Karpas-422 (cell line): ENCODE data around the gene RUNX2. TPM values are rescaled to one million over a fixed set of nuclear protein-coding genes. Genes with fewer than 3 reads are reported as not detected.

Source experiments
- DNase-seq: peaks from one replicate; pipeline ENCODE4 v3.0.0-alpha.2; 2015
- H2AFZ ChIP-seq: fragments of 200-600 bp; sonication (generic); 2 replicates; pipeline ENCODE4 v1.6.1; 2014; ENCODE audit warnings: antibody characterized with exemption, low read length, mixed read lengths
- H3K27ac ChIP-seq: fragments of 200-600 bp; sonication (generic); 2 replicates; pipeline ENCODE4 v1.5.1; 2014; ENCODE audit warnings: mild to moderate bottlenecking, low read length, moderate library complexity
- H3K27me3 ChIP-seq: fragments of 200-600 bp; sonication (generic); 2 replicates; pipeline ENCODE4 v1.6.1; 2014; ENCODE audit warnings: low read length, mixed read lengths
- H3K36me3 ChIP-seq: fragments of 200-600 bp; sonication (generic); 2 replicates; pipeline ENCODE4 v1.6.1; 2014; ENCODE audit warnings: low read length, mixed read lengths; ENCODE audit not compliant: insufficient read depth
- H3K4me1 ChIP-seq: fragments of 200-600 bp; sonication (generic); 2 replicates; pipeline ENCODE4 v1.6.1; 2014; ENCODE audit warnings: mild to moderate bottlenecking, low read length, mixed read lengths
- H3K4me2 ChIP-seq: fragments of 200-600 bp; sonication (generic); 2 replicates; pipeline ENCODE4 v1.6.1; 2014; ENCODE audit warnings: low read length, low read depth, mild to moderate bottlenecking; ENCODE audit not compliant: poor library complexity, severe bottlenecking
- H3K4me3 ChIP-seq: fragments of 200-600 bp; sonication (generic); 2 replicates; pipeline ENCODE4 v1.5.1; 2014; ENCODE audit warnings: mild to moderate bottlenecking, antibody characterized with exemption, low read length, mixed read lengths
- H3K79me2 ChIP-seq: fragments of 200-600 bp; sonication (generic); 2 replicates; pipeline ENCODE4 v1.6.1; 2014; ENCODE audit warnings: mild to moderate bottlenecking, low read length, mixed read lengths
- H3K9ac ChIP-seq: fragments of 200-600 bp; sonication (generic); 2 replicates; pipeline ENCODE4 v1.6.0; 2014; ENCODE audit warnings: low read length
- H3K9me2 ChIP-seq: fragments of 200-600 bp; sonication (generic), shearing (Covaris generic); replicated peaks from 2 replicates; pipeline ENCODE4 v1.6.0; 2014; ENCODE audit warnings: mild to moderate bottlenecking, low read length, moderate library complexity; ENCODE audit not compliant: insufficient read depth
- H3K9me3 ChIP-seq: fragments of 300-700, 200-600 bp; sonication (generic); 2 replicates; pipeline ENCODE4 v1.6.1; 2014; ENCODE audit warnings: low read length, mixed read lengths
- H4K20me1 ChIP-seq: fragments of 200-600 bp; sonication (generic); 2 replicates; pipeline ENCODE4 v1.6.1; 2014; ENCODE audit warnings: mild to moderate bottlenecking, antibody characterized with exemption, low read length, low read depth; ENCODE audit not compliant: insufficient read depth
- total RNA-seq: library from RNA; depleted of rRNA; stranded (reverse); fragments of >200 nt; shearing (Covaris generic); gene quantifications from 2 replicates; pipeline ENCODE4 v1.2.3, GENCODE V29; 2014; ENCODE audit warnings: low replicate concordance

The RUNX2 gene
- total RNA-seq, 1 experiment from 2014 or later, result 0.19 TPM

DNA sequence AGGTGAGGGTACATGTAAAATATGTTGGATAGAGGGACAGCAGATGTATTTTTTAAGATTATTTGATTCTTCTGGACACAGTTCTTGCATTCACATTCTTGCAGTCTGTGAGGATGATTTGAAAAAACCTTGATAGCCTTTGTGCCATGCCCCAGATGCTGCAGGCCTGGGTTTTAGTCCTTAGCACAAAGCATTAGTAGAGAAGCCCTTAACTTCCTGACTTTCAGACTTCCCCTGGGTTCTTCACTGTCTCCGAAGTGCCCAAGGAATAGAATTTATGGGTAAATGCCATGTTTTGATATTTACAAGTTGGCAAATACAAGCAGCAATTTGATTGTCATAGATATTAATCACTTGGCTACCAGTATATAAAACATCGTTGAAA lies 117.2 kb downstream of the RUNX2 start:
- H3K4me3 ChIP-seq, result no peak overlapping the region
- H3K9me2 ChIP-seq, result no peaks in the 10 kb centered on the region
- H3K9ac ChIP-seq, result no peak overlapping the region
- no peaks in the 10 kb centered on the region for H3K27me3 ChIP-seq
- no peaks in the 10 kb centered on the region for H3K9me3 ChIP-seq
- no peak overlapping the region for H3K4me2 ChIP-seq
- H4K20me1 ChIP-seq, result no peaks in the 10 kb centered on the region
- H3K4me1 ChIP-seq, result no peaks in the 10 kb centered on the region
- H3K27ac ChIP-seq, result no peak overlapping the region
- H3K79me2 ChIP-seq, result no peaks in the 10 kb centered on the region
- no peaks in the 10 kb centered on the region for H3K36me3 ChIP-seq
- no peak for DNase-seq
- H2AFZ ChIP-seq, result no peak overlapping the region

DNA sequence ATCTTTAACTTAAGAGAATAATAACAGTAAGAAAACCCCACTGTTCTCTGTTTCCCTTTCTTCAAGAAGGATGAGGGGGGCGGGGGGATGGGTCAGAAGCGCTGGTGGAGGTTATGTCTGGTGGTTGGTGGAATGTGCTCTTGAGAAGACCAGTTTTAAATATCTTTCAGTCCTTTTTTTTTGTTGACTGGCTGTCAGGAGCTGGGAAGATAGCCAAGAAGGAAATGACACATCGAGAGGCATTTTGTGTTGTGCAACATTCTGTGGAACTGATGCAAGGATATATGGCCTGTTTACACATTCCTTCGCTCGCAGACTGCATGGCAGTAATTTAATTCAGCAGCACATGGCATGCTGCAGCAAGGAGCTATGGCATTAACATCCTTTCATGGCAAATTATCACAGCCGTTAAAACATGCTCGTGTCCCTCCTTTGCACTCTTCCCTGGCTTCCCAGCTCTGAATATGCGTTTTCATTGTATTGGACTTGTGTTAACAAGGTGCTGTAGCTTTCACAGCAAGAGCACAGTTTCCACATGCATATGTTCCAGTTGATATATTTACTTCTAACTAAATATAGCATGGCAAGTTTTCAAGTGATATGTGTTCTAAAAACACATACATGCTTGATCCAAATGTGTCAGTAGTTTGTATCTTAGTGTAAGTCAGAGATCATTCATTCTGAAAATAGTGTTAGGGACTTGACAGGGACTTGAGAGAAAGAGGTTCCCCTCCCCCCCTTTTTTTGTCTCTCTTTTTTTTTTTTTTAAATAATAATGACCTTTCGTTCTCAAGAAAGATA lies 117.8 kb downstream of the RUNX2 start:
- H3K36me3 ChIP-seq, result no peaks in the 10 kb centered on the region
- no peak overlapping the region for H3K27ac ChIP-seq
- H3K4me1 ChIP-seq, result no peaks in the 10 kb centered on the region
- no peak overlapping the region for H3K4me2 ChIP-seq
- H3K79me2 ChIP-seq, result no peaks in the 10 kb centered on the region
- H2AFZ ChIP-seq, result no peak overlapping the region
- no peaks in the 10 kb centered on the region for H3K27me3 ChIP-seq
- H4K20me1 ChIP-seq, result no peaks in the 10 kb centered on the region
- H3K4me3 ChIP-seq, result no peak overlapping the region
- no peaks in the 10 kb centered on the region for H3K9me2 ChIP-seq
- no peaks in the 10 kb centered on the region for H3K9me3 ChIP-seq
- H3K9ac ChIP-seq, result no peak overlapping the region
- no peak for DNase-seq

DNA sequence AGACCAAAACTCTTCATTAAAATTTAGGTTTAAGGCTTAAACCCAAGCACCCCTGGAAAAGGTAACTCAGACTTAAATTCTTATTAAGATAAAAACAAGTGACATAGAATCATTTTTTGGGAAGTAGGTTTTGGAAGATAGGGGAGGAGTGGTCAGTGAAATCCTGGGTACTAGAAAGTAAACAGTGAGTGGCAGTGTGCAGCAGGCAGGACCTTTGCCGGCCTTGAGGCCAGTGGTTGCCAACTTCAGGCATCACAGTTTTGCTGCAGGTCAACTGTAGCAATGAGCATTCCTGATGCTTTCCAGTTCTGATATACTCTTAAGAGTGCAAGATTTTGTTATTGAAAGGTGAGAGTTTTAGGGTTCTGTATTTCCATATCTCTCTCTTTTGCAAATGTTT lies 118.9 kb downstream of the RUNX2 start:
- no peak overlapping the region for H3K9ac ChIP-seq
- H2AFZ ChIP-seq, result no peak overlapping the region
- no peak for DNase-seq
- H3K9me2 ChIP-seq, result no peaks in the 10 kb centered on the region
- H3K4me3 ChIP-seq, result no peak overlapping the region
- no peak overlapping the region for H3K4me2 ChIP-seq
- H3K27ac ChIP-seq, result no peak overlapping the region
- no peaks in the 10 kb centered on the region for H3K79me2 ChIP-seq
- H3K9me3 ChIP-seq, result no peaks in the 10 kb centered on the region
- H4K20me1 ChIP-seq, result no peaks in the 10 kb centered on the region
- no peaks in the 10 kb centered on the region for H3K36me3 ChIP-seq
- no peaks in the 10 kb centered on the region for H3K4me1 ChIP-seq
- no peaks in the 10 kb centered on the region for H3K27me3 ChIP-seq

DNA sequence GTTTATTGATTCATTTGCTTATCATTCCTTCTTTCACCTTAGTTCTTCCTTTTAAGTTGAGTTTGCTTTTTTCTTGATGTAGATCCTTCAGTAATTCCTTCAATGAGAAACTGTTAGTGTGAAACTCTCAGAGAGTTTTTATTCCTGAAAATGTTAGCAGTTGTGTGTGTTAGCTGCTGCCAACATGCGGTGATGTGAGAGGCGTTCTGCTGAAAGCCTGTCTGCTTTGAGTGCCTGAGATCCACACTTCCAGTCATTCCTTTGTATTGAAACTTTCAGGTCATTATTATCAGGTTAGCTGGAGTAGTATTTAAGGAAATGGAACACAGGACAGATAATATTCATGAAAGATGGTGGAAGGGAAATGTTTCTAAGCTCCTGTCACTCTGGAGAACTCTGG lies 119.6 kb downstream of the RUNX2 start:
- no peaks in the 10 kb centered on the region for H3K79me2 ChIP-seq
- H3K36me3 ChIP-seq, result no peaks in the 10 kb centered on the region
- H3K27ac ChIP-seq, result no peak overlapping the region
- H3K9me2 ChIP-seq, result no peaks in the 10 kb centered on the region
- H3K4me3 ChIP-seq, result no peak overlapping the region
- H3K9ac ChIP-seq, result no peak overlapping the region
- no peaks in the 10 kb centered on the region for H3K4me1 ChIP-seq
- H2AFZ ChIP-seq, result no peak overlapping the region
- H3K4me2 ChIP-seq, result no peak overlapping the region
- DNase-seq, result no peak
- no peaks in the 10 kb centered on the region for H3K9me3 ChIP-seq
- no peaks in the 10 kb centered on the region for H4K20me1 ChIP-seq
- no peaks in the 10 kb centered on the region for H3K27me3 ChIP-seq

DNA sequence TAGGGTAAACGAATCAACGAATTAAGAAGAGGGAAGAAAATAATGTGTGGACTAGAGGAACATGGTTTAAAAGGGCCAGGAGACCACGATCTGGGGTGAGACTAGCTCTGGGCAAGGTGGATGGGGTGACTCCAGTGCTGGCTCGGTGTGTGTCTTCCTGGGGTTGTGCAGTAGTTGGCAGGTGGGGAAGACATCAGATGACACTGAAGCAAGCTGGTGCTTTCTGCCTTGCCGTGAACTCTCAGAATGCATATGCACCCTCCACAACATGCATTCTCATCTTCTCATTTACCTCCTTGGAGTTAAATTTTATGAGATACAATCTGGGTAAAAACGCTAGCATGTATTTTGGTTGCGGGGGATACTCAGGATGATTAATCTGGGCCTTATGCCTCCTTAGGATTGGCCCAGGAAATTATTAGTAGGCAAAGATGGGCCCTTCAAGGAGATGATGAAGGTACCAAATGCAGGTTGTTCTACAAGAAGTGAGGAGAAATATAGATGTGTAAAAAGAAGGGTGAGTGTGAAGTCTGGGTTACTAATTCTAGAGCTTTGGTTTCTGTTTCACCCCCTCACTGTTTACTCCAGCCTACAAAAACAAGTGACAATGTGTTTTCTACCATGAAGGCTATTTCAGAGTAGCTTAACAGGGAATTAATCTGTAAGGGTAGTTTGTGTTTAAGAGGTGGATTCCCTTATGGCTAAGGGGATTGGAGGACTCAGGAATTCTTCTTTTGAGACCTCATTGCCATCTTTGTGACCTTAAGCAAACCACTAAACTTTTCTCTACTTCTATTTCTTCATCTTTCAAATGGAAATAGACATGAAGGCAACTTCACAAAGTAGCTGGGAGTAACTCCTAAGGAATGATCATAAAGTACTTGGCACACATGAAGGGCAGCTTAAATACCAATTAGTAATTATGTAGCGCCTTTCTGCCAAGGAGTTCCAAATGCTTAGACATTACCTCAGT lies 120.6 kb downstream of the RUNX2 start:
- DNase-seq, result no peak
- no peaks in the 10 kb centered on the region for H3K36me3 ChIP-seq
- no peaks in the 10 kb centered on the region for H3K9me3 ChIP-seq
- no peaks in the 10 kb centered on the region for H3K4me1 ChIP-seq
- no peak overlapping the region for H3K4me2 ChIP-seq
- H3K27ac ChIP-seq, result no peak overlapping the region
- H3K79me2 ChIP-seq, result no peaks in the 10 kb centered on the region
- no peaks in the 10 kb centered on the region for H3K9me2 ChIP-seq
- H3K27me3 ChIP-seq, result no peaks in the 10 kb centered on the region
- H3K4me3 ChIP-seq, result no peak overlapping the region
- H4K20me1 ChIP-seq, result no peaks in the 10 kb centered on the region
- H2AFZ ChIP-seq, result no peak overlapping the region
- H3K9ac ChIP-seq, result no peak overlapping the region

DNA sequence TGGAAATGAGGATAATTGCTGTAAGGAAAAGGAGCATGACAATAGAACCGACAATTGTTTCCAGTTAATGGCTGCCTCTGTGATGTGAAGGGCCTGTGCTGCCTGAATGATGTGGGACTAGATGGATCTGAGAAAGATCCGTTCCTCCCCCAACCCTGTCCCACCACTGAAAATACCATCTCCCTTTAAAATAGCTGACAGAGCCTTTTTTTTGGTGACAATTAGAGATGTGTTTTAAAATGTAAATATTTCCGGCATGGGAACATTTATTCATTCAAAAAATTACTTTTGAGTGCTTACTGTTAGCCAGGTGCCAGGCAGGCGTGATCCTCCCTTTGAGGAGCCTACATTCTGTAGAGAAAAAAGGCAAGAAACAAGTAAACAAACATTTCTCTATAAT lies 122.0 kb downstream of the RUNX2 start:
- Histone ChIP-seq H3K4me3 (no peak overlapping the region), H4K20me1 (no peaks in the 10 kb centered on the region), H3K79me2 (no peaks in the 10 kb centered on the region), H3K9ac (no peak overlapping the region), H2AFZ (no peak overlapping the region), H3K27ac (no peak overlapping the region), H3K4me1 (no peaks in the 10 kb centered on the region), H3K9me3 (no peaks in the 10 kb centered on the region), H3K27me3 (no peaks in the 10 kb centered on the region), H3K36me3 (no peaks in the 10 kb centered on the region), H3K9me2 (no peaks in the 10 kb centered on the region), H3K4me2 (no peak overlapping the region)
- DNase-seq, result no peak

DNA sequence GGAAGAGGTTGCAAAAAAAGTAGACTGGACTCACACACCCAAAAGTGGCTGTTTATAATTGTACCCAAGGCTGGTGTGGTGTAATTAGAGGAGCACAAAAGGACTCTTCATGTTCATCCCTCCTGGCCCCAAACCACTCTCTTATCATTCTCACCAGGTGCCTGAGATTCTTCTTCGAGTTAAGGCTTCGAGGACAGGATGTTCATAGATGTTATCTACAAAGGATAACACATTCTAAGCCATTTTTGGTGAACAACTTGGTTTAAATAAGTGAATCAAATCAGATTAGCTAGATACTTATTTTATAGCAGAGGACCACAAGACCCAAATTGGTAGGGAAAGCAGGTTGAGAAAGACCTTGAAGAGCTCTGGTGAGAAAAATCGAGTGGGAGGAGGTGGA lies 122.7 kb downstream of the RUNX2 start:
- H3K9me3 ChIP-seq, result no peaks in the 10 kb centered on the region
- no peak overlapping the region for H3K4me3 ChIP-seq
- H3K36me3 ChIP-seq, result no peaks in the 10 kb centered on the region
- no peaks in the 10 kb centered on the region for H3K27me3 ChIP-seq
- H3K4me2 ChIP-seq, result no peak overlapping the region
- no peak overlapping the region for H3K27ac ChIP-seq
- no peak overlapping the region for H2AFZ ChIP-seq
- no peaks in the 10 kb centered on the region for H3K79me2 ChIP-seq
- no peak overlapping the region for H3K9ac ChIP-seq
- H4K20me1 ChIP-seq, result no peaks in the 10 kb centered on the region
- H3K9me2 ChIP-seq, result no peaks in the 10 kb centered on the region
- no peaks in the 10 kb centered on the region for H3K4me1 ChIP-seq
- DNase-seq, result no peak
